A549 treated with RU486 at 1 μM for 4 hours (cell line): ENCODE results near the gene MBOAT7. TPM values are rescaled to one million over a fixed set of nuclear protein-coding genes. Genes with fewer than 3 reads are reported as not detected.

ENCODE experiments used
- total RNA-seq: library from RNA; stranded (reverse); fragments of 200-300 nt; extraction: Qiagen RNA extraction; gene quantifications from 5 replicates; pipeline ENCODE4 v1.2.3, GENCODE V29; 2022; ENCODE audit warnings: low read depth

The MBOAT7 gene
- total RNA-seq, result 117 to 173 TPM (median 146 TPM) in 5 replicates

GRCh38 chr19:54189145-54189734 is at the start of gene MBOAT7:
Gene MBOAT7 (minus strand): TSS chr19:54189580. CDS start chr19:54188508, 1,072 bp downstream.

GRCh38 chr19:54222474-54223276 is 33.3 kb upstream of the MBOAT7 start, which contains the start of gene LILRB3:
Gene LILRB3 (minus strand): TSS chr19:54223007. CDS start chr19:54222976, 31 bp downstream.

GRCh38 chr19:54191011-54191810 is 1.8 kb upstream of the MBOAT7 start, which contains the start of gene TSEN34:
Gene TSEN34 (plus strand): TSS chr19:54191308. CDS start chr19:54191365, 57 bp downstream.

GRCh38 chr19:54172471-54173358 is 16.7 kb downstream of the MBOAT7 start, which contains the start of gene TMC4:
Gene TMC4 (minus strand): TSS chr19:54173160. CDS start chr19:54173117, 43 bp downstream.

GRCh38 chr19:54159352-54160181 is 29.8 kb downstream of the MBOAT7 start, which contains the start of gene LENG1:
Gene LENG1 (minus strand): TSS chr19:54159721. CDS start chr19:54159695, 26 bp downstream.

GRCh38 chr19:54137699-54138488 is 51.5 kb downstream of the MBOAT7 start, which contains the start of gene CNOT3:
Gene CNOT3 (plus strand): TSS chr19:54137762. CDS start chr19:54142979, 5,217 bp downstream.

Other genes starting within 250 kb of the MBOAT7 start
- gene CACNG8, start 226.6 kb downstream of the MBOAT7 start, total RNA-seq, result 0.69 to 1.5 TPM (median 1.3 TPM) in 5 replicates
- gene CACNG6, start 197.9 kb downstream of the MBOAT7 start, total RNA-seq, result 10.5 to 14.4 TPM (median 12.1 TPM) in 5 replicates
- 0.24 to 1.1 TPM (median 0.49 TPM) in 5 replicates for gene VSTM1, start 125.7 kb downstream of the MBOAT7 start, total RNA-seq
- gene TARM1, start 108.2 kb downstream of the MBOAT7 start, total RNA-seq, result not detected in 5 replicates
- 0.20 to 0.59 TPM (median 0.32 TPM) in 5 replicates for gene OSCAR, start 88.8 kb downstream of the MBOAT7 start, total RNA-seq
- gene NDUFA3, start 86.7 kb downstream of the MBOAT7 start, total RNA-seq, result 182 to 311 TPM (median 230 TPM) in 5 replicates
- 21.4 to 26.1 TPM (median 22.6 TPM) in 5 replicates for gene TFPT, start 73.9 kb downstream of the MBOAT7 start, total RNA-seq
- gene PRPF31, start 73.8 kb downstream of the MBOAT7 start, total RNA-seq, result 105 to 129 TPM (median 117 TPM) in 5 replicates
- 57.2 to 72.3 TPM (median 69.3 TPM) in 5 replicates for gene CNOT3, start 51.8 kb downstream of the MBOAT7 start, total RNA-seq
- 8.1 to 10.5 TPM (median 8.3 TPM) in 5 replicates for gene LENG1, start 29.9 kb downstream of the MBOAT7 start, total RNA-seq
- gene TMC4, start 16.4 kb downstream of the MBOAT7 start, total RNA-seq, result 0.98 to 2.3 TPM (median 1.2 TPM) in 5 replicates
- gene TSEN34, start 1.7 kb upstream of the MBOAT7 start, total RNA-seq, result 81.1 to 135 TPM (median 123 TPM) in 5 replicates
- 2,109 to 2,638 TPM (median 2,211 TPM) in 5 replicates for gene RPS9, start 11.3 kb upstream of the MBOAT7 start, total RNA-seq
- 0.16 to 0.28 TPM in 2 of 5 replicates, not detected in the others for gene LILRB3, start 33.4 kb upstream of the MBOAT7 start, total RNA-seq
- not detected in 5 replicates for gene LILRA6, start 53.2 kb upstream of the MBOAT7 start, total RNA-seq
- 0.02 TPM in 1 of 5 replicates, not detected in the others for gene LILRB5, start 67.7 kb upstream of the MBOAT7 start, total RNA-seq
- 0.03 to 0.28 TPM in 2 of 5 replicates, not detected in the others for gene LILRB2, start 91.5 kb upstream of the MBOAT7 start, total RNA-seq
- gene LILRA5, start 123.6 kb upstream of the MBOAT7 start, total RNA-seq, result not detected in 5 replicates
- not detected in 5 replicates for gene LILRA4, start 149.6 kb upstream of the MBOAT7 start, total RNA-seq
- gene LAIR1, start 175.4 kb upstream of the MBOAT7 start, total RNA-seq, result not detected in 5 replicates
- 0.28 to 0.31 TPM in 2 of 5 replicates, not detected in the others for gene TTYH1, start 225.9 kb upstream of the MBOAT7 start, total RNA-seq